GM23248 (cell line): ENCODE results near the gene URM1. TPM values are rescaled to one million over a fixed set of nuclear protein-coding genes. Genes with fewer than 3 reads are reported as not detected.

Experiments used
- DNase-seq: peaks from one replicate; pipeline ENCODE4 v3.0.0-alpha.2; 2015
- H2AFZ ChIP-seq: fragments of 200-600 bp; sonication (generic); 2 replicates; pipeline ENCODE4 v1.6.1; 2016; ENCODE audit warnings: antibody characterized with exemption
- H3F3A ChIP-seq: fragments of 200-600 bp; sonication (generic); 2 replicates; pipeline ENCODE4 v1.6.1; 2016; ENCODE audit warnings: mild to moderate bottlenecking, antibody characterized with exemption, mixed run types; ENCODE audit not compliant: insufficient read depth
- H3K27ac ChIP-seq: fragments of 200-600 bp; sonication (generic); 2 replicates; pipeline ENCODE4 v1.5.1; 2016; ENCODE audit warnings: mild to moderate bottlenecking
- H3K27me3 ChIP-seq: fragments of 200-600 bp; sonication (generic); replicated peaks from 2 replicates; pipeline ENCODE4 v1.6.1; 2016; ENCODE audit warnings: mild to moderate bottlenecking; ENCODE audit not compliant: insufficient read depth
- H3K36me3 ChIP-seq: fragments of 200-600 bp; sonication (generic); 2 replicates; pipeline ENCODE4 v1.6.1; 2016; ENCODE audit warnings: low read depth, mild to moderate bottlenecking
- H3K4me1 ChIP-seq: fragments of 200-600 bp; sonication (generic); 2 replicates; pipeline ENCODE4 v1.6.1; 2016; ENCODE audit warnings: mild to moderate bottlenecking; ENCODE audit not compliant: insufficient read depth
- H3K4me2 ChIP-seq: fragments of 200-600 bp; sonication (generic); one replicate; pipeline ENCODE4 v1.6.1; 2016; ENCODE audit warnings: mild to moderate bottlenecking; ENCODE audit not compliant: unreplicated experiment
- H3K4me3 ChIP-seq: fragments of 200-600 bp; sonication (generic); 2 replicates; pipeline ENCODE4 v1.5.1; 2016; ENCODE audit warnings: mild to moderate bottlenecking
- H3K79me2 ChIP-seq: fragments of 200-600 bp; sonication (generic); 2 replicates; pipeline ENCODE4 v1.6.1; 2016; ENCODE audit warnings: mild to moderate bottlenecking; ENCODE audit not compliant: insufficient read depth
- H3K9ac ChIP-seq: fragments of 200-600 bp; sonication (generic); 2 replicates; pipeline ENCODE4 v1.6.1; 2016; ENCODE audit warnings: mild to moderate bottlenecking
- H3K9me2 ChIP-seq: fragments of 200-600 bp; sonication (generic); 2 replicates; pipeline ENCODE4 v1.6.1; 2016; ENCODE audit warnings: mixed run types, mild to moderate bottlenecking, moderate library complexity; ENCODE audit not compliant: insufficient read depth
- H3K9me3 ChIP-seq: fragments of 200-600 bp; sonication (generic); one replicate; pipeline ENCODE4 v1.6.1; 2017; ENCODE audit warnings: low read depth
- H4K20me1 ChIP-seq: fragments of 200-600 bp; sonication (generic); 2 replicates; pipeline ENCODE4 v1.6.0; 2016; ENCODE audit not compliant: insufficient read depth
- EZH2 ChIP-seq: fragments of 200-600 bp; sonication (generic); IDR thresholded peaks from 2 replicates; pipeline ENCODE4 v1.6.1; 2018; ENCODE audit warnings: antibody characterized with exemption, mild to moderate bottlenecking; ENCODE audit not compliant: insufficient read depth, poor library complexity, severe bottlenecking
- EZH2phosphoT487 ChIP-seq: fragments of 200-600 bp; sonication (generic); IDR thresholded peaks from 2 replicates; pipeline ENCODE4 v1.6.1; 2018; ENCODE audit warnings: antibody characterized with exemption, moderate library complexity, mild to moderate bottlenecking, low read depth; ENCODE audit not compliant: insufficient read depth
- WGBS, 2 experiments: methylation state at CpG; one replicate each; pipeline ENCODE4 v1.1.6; 2015 to 2017; ENCODE audit warnings: low lambda C conversion rate in 2 of 2, low coverage in 1 of 2; ENCODE audit errors: missing lambda C conversion rate in 2 of 2; 5-methylcytosine and 5-hydroxymethylcytosine counted together
- in situ Hi-C: fragments of 300-500 bp; cut with MboI; formaldehyde crosslinking; loops from 2 replicates; pipeline ENCODE4 v1.15.0; 2020
- microRNA counts: library from miRNA; unstranded; fragments of <30 nt; microRNA quantifications from one replicate; lab custom pipeline; 2016
- microRNA-seq: library from miRNA; unstranded; fragments of <30 nt; microRNA quantifications from one replicate; pipeline ENCODE4, GENCODE V29; 2016; ENCODE audit warnings: borderline number of aligned reads
- polyA plus RNA-seq: library from polyadenylated mRNA; unstranded; fragments of >200 nt; fragmentation: Nextera tagmentation; extraction: Ambion mirVana; gene quantifications from 2 replicates; pipeline ENCODE4 v1.2.1, GENCODE V29; 2016
- total RNA-seq: library from RNA; depleted of rRNA; stranded (reverse); fragments of >200 nt; shearing (Covaris generic); gene quantifications from 2 replicates; pipeline ENCODE4 v1.2.3, GENCODE V29; 2014; rRNA removed

The URM1 gene
- total and polyA plus RNA-seq, 2 experiments from 2014 or later = 59.2 to 64.4 TPM

DNA sequence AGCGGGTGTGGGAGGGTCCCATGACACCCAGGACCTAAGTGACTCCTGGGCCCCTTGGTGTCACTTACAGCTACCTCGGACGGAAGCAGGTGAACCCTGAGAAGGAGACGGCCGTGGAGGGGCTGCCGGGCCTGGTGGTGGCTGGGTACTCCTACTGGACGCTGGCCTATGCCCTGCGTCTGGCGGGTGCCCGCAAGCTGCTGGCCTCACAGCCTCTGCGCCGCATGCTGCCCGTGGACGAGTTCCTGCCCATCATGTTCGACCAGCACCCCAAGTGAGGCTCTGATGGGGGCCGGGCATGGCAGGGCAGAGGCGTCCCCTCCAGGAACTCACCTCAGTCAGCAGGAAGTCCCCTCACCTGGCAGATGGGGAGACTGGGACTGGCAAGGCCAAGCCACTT lies 63.2 kb downstream of the URM1 start:
- H3K4me2 ChIP-seq = no peak overlapping the region
- H3F3A ChIP-seq = peaks cover 5% of the 10 kb centered on the region; the same call in 1 of the 2 replicates
- WGBS, 2 experiments = 89 to 95% methylated on average over 16 to 17 of the region's 17 CpGs
- no peak for DNase-seq
- H3K9me2 ChIP-seq = no peaks in the 10 kb centered on the region
- no peaks in the 10 kb centered on the region for H3K79me2 ChIP-seq
- H3K4me1 ChIP-seq = no peaks in the 10 kb centered on the region
- H3K27me3 ChIP-seq = no peaks in the 10 kb centered on the region
- H3K36me3 ChIP-seq = peaks cover 11% of the 10 kb centered on the region; the same call in 1 of the 2 replicates
- no peak overlapping the region for H3K9ac ChIP-seq
- H3K4me3 ChIP-seq = no peak overlapping the region
- no peaks in the 10 kb centered on the region for H4K20me1 ChIP-seq
- no peaks in the 10 kb centered on the region for H3K9me3 ChIP-seq
- in situ Hi-C loops = no loop called here
- TF ChIP-seq EZH2phosphoT487 (no peak), EZH2 (no peak)
- H3K27ac ChIP-seq = no peak overlapping the region
- H2AFZ ChIP-seq = no peak overlapping the region

DNA sequence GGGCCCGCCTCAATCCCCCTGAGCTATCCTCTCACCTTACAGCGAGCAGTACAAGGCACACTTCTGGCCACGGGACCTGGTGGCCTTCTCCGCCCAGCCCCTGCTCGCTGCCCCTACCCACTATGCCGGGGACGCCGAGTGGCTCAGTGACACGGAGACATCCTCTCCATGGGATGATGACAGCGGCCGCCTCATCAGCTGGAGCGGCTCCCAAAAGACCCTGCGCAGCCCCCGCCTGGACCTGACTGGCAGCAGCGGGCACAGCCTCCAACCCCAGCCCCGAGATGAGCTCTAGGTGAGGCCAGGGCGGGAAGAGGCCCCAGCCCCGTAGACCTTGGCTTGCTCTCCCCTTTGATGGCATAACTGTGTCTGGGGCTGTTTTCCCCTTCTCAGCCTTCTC lies 64.4 kb downstream of the URM1 start:
- no peak for TF ChIP-seq EZH2phosphoT487
- no peak for TF ChIP-seq EZH2
- no peak overlapping the region for H3K27ac ChIP-seq
- no peak overlapping the region for H2AFZ ChIP-seq
- no peaks in the 10 kb centered on the region for H3K4me1 ChIP-seq
- H3K79me2 ChIP-seq = no peaks in the 10 kb centered on the region
- H3K9ac ChIP-seq = no peak overlapping the region
- no peaks in the 10 kb centered on the region for H4K20me1 ChIP-seq
- H3K4me3 ChIP-seq = no peak overlapping the region
- no peak overlapping the region for H3K4me2 ChIP-seq
- no peak for DNase-seq
- peaks cover 5% of the 10 kb centered on the region; the same call in 1 of the 2 replicates for H3K36me3 ChIP-seq
- no peaks in the 10 kb centered on the region for H3K9me3 ChIP-seq
- WGBS, 2 experiments = 87 to 88% methylated on average over 17 to 18 of the region's 18 CpGs
- H3K27me3 ChIP-seq = no peaks in the 10 kb centered on the region
- H3K9me2 ChIP-seq = no peaks in the 10 kb centered on the region
- in situ Hi-C loops = no loop called here
- peaks cover 9% of the 10 kb centered on the region; the same call in 1 of the 2 replicates for H3F3A ChIP-seq

GRCh38 chr9:128438343-128439109 lies 67.4 kb downstream of the URM1 start:
- Histone ChIP-seq H4K20me1 (no peaks in the 10 kb centered on the region), H3K4me1 (no peaks in the 10 kb centered on the region), H3K9me2 (no peaks in the 10 kb centered on the region), H3K4me3 (no peak overlapping the region), H3K27me3 (no peaks in the 10 kb centered on the region), H3K9ac (no peak overlapping the region), H3K36me3 (peaks cover 5% of the 10 kb centered on the region; the same call in 1 of the 2 replicates), H3K4me2 (no peak overlapping the region), H3F3A (peaks cover 9% of the 10 kb centered on the region; the same call in 1 of the 2 replicates), H3K9me3 (no peaks in the 10 kb centered on the region), H3K79me2 (no peaks in the 10 kb centered on the region), H3K27ac (no peak overlapping the region), H2AFZ (no peak overlapping the region)
- TF ChIP-seq EZH2phosphoT487 (no peak), EZH2 (no peak)
- DNase-seq = peak; percentile 79
- WGBS, 2 experiments = 28 to 30% methylated on average over 12 of the region's 12 CpGs
- in situ Hi-C loops = no loop called here

DNA sequence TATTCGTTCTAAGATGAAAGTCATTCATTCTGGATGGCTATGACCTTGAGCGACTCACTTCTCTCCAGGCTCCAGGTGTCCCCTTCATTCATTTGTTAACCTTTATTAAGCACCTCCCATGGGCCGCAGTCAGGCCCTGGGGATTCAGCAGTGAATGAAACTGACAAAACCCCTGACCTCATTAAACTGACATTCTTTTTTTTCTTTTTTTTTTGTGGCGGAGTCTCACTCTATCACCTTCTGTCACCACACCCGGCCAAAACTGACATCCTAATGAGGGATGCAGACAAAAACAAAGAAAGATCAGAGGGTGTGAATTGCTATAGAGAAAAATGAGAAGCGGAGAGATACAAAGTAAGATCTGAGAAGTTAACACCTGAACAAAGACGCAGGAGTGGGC lies 68.1 kb downstream of the URM1 start:
- no peaks in the 10 kb centered on the region for H3K27me3 ChIP-seq
- H3K9me3 ChIP-seq = no peaks in the 10 kb centered on the region
- no peaks in the 10 kb centered on the region for H3K4me1 ChIP-seq
- H2AFZ ChIP-seq = no peak overlapping the region
- TF ChIP-seq EZH2 = no peak
- DNase-seq = no peak
- no peaks in the 10 kb centered on the region for H3K79me2 ChIP-seq
- peaks cover 5% of the 10 kb centered on the region; the same call in 1 of the 2 replicates for H3K36me3 ChIP-seq
- in situ Hi-C loops = no loop called here
- H3F3A ChIP-seq = peaks cover 9% of the 10 kb centered on the region; the same call in 1 of the 2 replicates
- no peaks in the 10 kb centered on the region for H4K20me1 ChIP-seq
- H3K4me2 ChIP-seq = no peak overlapping the region
- WGBS, 2 experiments = 74 to 83% methylated on average over 7 of the region's 7 CpGs
- H3K9me2 ChIP-seq = no peaks in the 10 kb centered on the region
- no peak overlapping the region for H3K27ac ChIP-seq
- H3K4me3 ChIP-seq = no peak overlapping the region
- no peak overlapping the region for H3K9ac ChIP-seq

MicroRNAs within 50 kb of the gene (microRNA counts, 767-probe panel; counts per million panel counts)
- microRNA hsa-miR-219-2-3p (lab: Ali Mortazavi, UCI) = 447 counts per million, percentile 86 among the panel's probes with 10 or more counts

Small RNA genes within 50 kb of the gene (microRNA-seq; reads per million reads assigned to microRNA genes)
- gene MIR219B = not detected

Other genes starting within 250 kb of the URM1 start
- 68.6 and 68.9 TPM in 2 replicates for gene PTGES2, start 243.6 kb upstream of the URM1 start, total RNA-seq
- 63.3 and 70.3 TPM in 2 replicates for gene PTGES2, start 243.6 kb upstream of the URM1 start, polyA plus RNA-seq
- not detected in 2 replicates for gene LCN2, start 221.9 kb upstream of the URM1 start, total RNA-seq
- gene LCN2, start 221.9 kb upstream of the URM1 start, polyA plus RNA-seq = not detected in 2 replicates
- gene BBLN, start 211.1 kb upstream of the URM1 start, total RNA-seq = 229 and 315 TPM in 2 replicates
- gene BBLN, start 211.1 kb upstream of the URM1 start, polyA plus RNA-seq = 137 and 142 TPM in 2 replicates
- gene CIZ1, start 179.8 kb upstream of the URM1 start, total RNA-seq = 39.1 and 48.5 TPM in 2 replicates
- gene CIZ1, start 179.8 kb upstream of the URM1 start, polyA plus RNA-seq = 73.1 and 74.7 TPM in 2 replicates
- gene DNM1, start 168.0 kb upstream of the URM1 start, total RNA-seq = 11.3 and 12.1 TPM in 2 replicates
- gene DNM1, start 168.0 kb upstream of the URM1 start, polyA plus RNA-seq = 13.7 and 19.0 TPM in 2 replicates
- gene GOLGA2, start 95.4 kb upstream of the URM1 start, total RNA-seq = 116 and 121 TPM in 2 replicates
- gene GOLGA2, start 95.4 kb upstream of the URM1 start, polyA plus RNA-seq = 32.9 and 35.1 TPM in 2 replicates
- gene SWI5, start 95.1 kb upstream of the URM1 start, total RNA-seq = 32.8 and 43.3 TPM in 2 replicates
- gene SWI5, start 95.1 kb upstream of the URM1 start, polyA plus RNA-seq = 60.7 and 64.9 TPM in 2 replicates
- 10.0 and 13.8 TPM in 2 replicates for gene TRUB2, start 48.9 kb upstream of the URM1 start, total RNA-seq
- gene TRUB2, start 48.9 kb upstream of the URM1 start, polyA plus RNA-seq = 30.3 and 33.2 TPM in 2 replicates
- gene COQ4, start 48.5 kb upstream of the URM1 start, total RNA-seq = 29.1 and 46.8 TPM in 2 replicates
- 34.1 and 36.0 TPM in 2 replicates for gene COQ4, start 48.5 kb upstream of the URM1 start, polyA plus RNA-seq
- 22.9 and 30.9 TPM in 2 replicates for gene SLC27A4, start 30.8 kb upstream of the URM1 start, total RNA-seq
- gene SLC27A4, start 30.8 kb upstream of the URM1 start, polyA plus RNA-seq = 11.8 and 12.3 TPM in 2 replicates
- 474 and 525 TPM in 2 replicates for gene CERCAM, start 49.5 kb downstream of the URM1 start, total RNA-seq
- gene CERCAM, start 49.5 kb downstream of the URM1 start, polyA plus RNA-seq = 596 and 633 TPM in 2 replicates
- gene ODF2, start 84.6 kb downstream of the URM1 start, total RNA-seq = 29.5 and 37.9 TPM in 2 replicates
- gene ODF2, start 84.6 kb downstream of the URM1 start, polyA plus RNA-seq = 32.1 and 34.8 TPM in 2 replicates
- 27.1 and 31.5 TPM in 2 replicates for gene GLE1, start 133.3 kb downstream of the URM1 start, total RNA-seq
- gene GLE1, start 133.3 kb downstream of the URM1 start, polyA plus RNA-seq = 18.1 and 18.5 TPM in 2 replicates
- 275 and 287 TPM in 2 replicates for gene SPTAN1, start 181.2 kb downstream of the URM1 start, total RNA-seq
- gene SPTAN1, start 181.2 kb downstream of the URM1 start, polyA plus RNA-seq = 139 and 144 TPM in 2 replicates